MCF 10A (cell line): ENCODE results near the gene EDDM13. TPM values are rescaled to one million over a fixed set of nuclear protein-coding genes. Genes with fewer than 3 reads are reported as not detected.

Experiments used
- BruUV-seq: library from RNA; stranded (reverse); fragments of 400-500 nt; replicated peaks from 2 replicates; lab custom pipeline; 2021; lab: Mats Ljungman, UMichigan
- CTCF ChIA-PET: fragments of 300-600 bp; sonication (Branson Sonifier 250); formaldehyde crosslinking; extraction: SDS; loops from one replicate; lab custom pipeline; 2021; ENCODE audit warnings: antibody characterized with exemption, inconsistent platforms; lab: Yijun Ruan, JAX
- POLR2A ChIA-PET: fragments of 300-600, 350-650 bp; sonication (Branson Sonifier 250); formaldehyde crosslinking; extraction: SDS; loops from one replicate; lab custom pipeline; 2020; ENCODE audit warnings: antibody characterized with exemption, inconsistent platforms; lab: Yijun Ruan, JAX
- DNase-seq: peaks from one replicate; pipeline ENCODE4 v3.0.0-alpha.2; 2018; ENCODE audit not compliant: unreplicated experiment
- H3K27ac Mint-ChIP-seq: one replicate; pipeline ENCODE4 v1.8.0; 2022; ENCODE audit warnings: mild to moderate bottlenecking, low read depth, mixed read lengths; ENCODE audit not compliant: unreplicated experiment
- H3K27me3 Mint-ChIP-seq: one replicate; pipeline ENCODE4 v1.8.0; 2022; ENCODE audit warnings: mixed read lengths; ENCODE audit not compliant: insufficient read depth, unreplicated experiment
- H3K36me3 Mint-ChIP-seq: one replicate; pipeline ENCODE4 v1.8.0; 2022; ENCODE audit warnings: mild to moderate bottlenecking, moderate library complexity, mixed read lengths; ENCODE audit not compliant: insufficient read depth, unreplicated experiment
- H3K4me1 Mint-ChIP-seq: one replicate; pipeline ENCODE4 v1.8.0; 2022; ENCODE audit warnings: mixed read lengths; ENCODE audit not compliant: insufficient read depth, unreplicated experiment
- H3K4me3 Mint-ChIP-seq: one replicate; pipeline ENCODE4 v1.8.0; 2022; ENCODE audit warnings: mild to moderate bottlenecking, moderate library complexity, mixed read lengths; ENCODE audit not compliant: unreplicated experiment
- H3K9me3 Mint-ChIP-seq: one replicate; pipeline ENCODE4 v1.8.0; 2022; ENCODE audit warnings: mixed read lengths; ENCODE audit not compliant: unreplicated experiment
- intact Hi-C: fragments of 100-400 bp; cut with micrococcal nuclease; formaldehyde crosslinking; loops from 2 replicates; pipeline ENCODE4 v1.14.1; 2022
- total RNA-seq: library from RNA; stranded (reverse); gene quantifications from 2 replicates; pipeline ENCODE4 v1.2.3, GENCODE V29; 2022
- TF ChIP-seq, protein P1 (sequence below): fragments of 200-600 bp; IDR thresholded peaks from one replicate; pipeline ENCODE4 v1.8.0; 2022; ENCODE audit warnings: antibody characterized with exemption, mild to moderate bottlenecking; ENCODE audit not compliant: unreplicated experiment

Gene EDDM13
- total RNA-seq, 1 experiment from 2014 or later: not detected

DNA sequence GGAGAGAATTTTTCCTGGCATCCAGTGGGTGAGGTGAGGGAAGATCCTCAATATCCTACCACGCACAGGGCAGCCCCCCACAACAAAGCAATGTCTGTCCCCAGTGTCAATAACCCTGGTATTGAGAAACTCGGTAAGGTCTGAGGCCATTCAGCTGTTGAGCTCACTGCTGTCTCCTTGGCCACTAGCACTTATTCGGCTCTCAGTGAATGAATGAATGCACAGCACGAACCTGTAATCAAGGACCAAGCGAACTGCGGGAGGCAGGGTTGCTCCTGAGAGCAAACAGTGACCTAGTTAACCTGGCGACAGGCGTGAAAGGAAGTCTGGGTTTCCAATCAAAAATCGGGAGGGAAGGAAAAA is 41.5 kb downstream of the EDDM13 start:
- no peak for DNase-seq

DNA sequence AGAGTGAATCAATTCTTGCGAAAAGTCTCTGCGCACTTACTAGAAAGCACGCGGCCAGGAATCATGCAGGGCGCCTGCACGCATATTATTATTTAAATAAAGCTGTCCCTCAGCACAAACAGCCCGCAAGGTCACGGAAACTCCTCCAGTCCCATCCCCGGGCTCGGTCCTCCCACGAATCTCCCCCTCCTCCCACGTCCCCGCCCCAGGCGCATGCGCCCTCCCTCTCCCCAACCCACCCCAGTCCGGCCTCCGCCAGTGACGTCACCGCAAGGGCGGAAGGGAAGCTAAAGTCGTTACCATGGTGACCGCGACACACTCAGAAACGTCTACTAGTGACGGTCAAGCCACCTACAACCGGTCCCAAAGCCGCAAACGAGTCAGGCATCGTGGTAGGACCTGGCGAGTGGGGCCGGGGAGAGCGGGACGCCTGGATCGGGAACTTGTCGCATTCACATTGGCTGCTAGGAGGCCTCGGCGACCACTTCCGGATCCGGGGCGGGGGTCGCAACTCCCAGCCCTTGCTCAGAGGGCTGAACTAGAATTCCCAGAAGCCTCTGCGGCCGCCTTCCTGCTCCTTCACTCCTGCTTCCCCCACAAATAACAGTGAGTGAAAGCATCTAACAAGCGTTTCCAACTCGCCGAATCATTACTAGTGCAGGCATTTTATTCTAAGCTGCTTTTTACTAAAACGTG is 42.0 kb downstream of the EDDM13 start, which contains the start of gene ZSCAN5A:
ZSCAN5A (minus strand) TSS at position 459 of the 696 bp plus-strand sequence. CDS start 89,793 bp downstream, outside the sequence.
- peak within 1 kb of the TSS; percentile 100 for H3K27ac Mint-ChIP-seq
- TF ChIP-seq, protein P1, sequence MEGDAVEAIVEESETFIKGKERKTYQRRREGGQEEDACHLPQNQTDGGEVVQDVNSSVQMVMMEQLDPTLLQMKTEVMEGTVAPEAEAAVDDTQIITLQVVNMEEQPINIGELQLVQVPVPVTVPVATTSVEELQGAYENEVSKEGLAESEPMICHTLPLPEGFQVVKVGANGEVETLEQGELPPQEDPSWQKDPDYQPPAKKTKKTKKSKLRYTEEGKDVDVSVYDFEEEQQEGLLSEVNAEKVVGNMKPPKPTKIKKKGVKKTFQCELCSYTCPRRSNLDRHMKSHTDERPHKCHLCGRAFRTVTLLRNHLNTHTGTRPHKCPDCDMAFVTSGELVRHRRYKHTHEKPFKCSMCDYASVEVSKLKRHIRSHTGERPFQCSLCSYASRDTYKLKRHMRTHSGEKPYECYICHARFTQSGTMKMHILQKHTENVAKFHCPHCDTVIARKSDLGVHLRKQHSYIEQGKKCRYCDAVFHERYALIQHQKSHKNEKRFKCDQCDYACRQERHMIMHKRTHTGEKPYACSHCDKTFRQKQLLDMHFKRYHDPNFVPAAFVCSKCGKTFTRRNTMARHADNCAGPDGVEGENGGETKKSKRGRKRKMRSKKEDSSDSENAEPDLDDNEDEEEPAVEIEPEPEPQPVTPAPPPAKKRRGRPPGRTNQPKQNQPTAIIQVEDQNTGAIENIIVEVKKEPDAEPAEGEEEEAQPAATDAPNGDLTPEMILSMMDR: no peak
- peaks cover 32% of the 10 kb centered on the region for H3K36me3 Mint-ChIP-seq
- peaks cover 18% of the 10 kb centered on the region for H3K4me1 Mint-ChIP-seq
- peak; percentile 97 for DNase-seq
- no TSS peak for BruUV-seq
- no peaks in the 10 kb centered on the region for H3K9me3 Mint-ChIP-seq
- intact Hi-C loops: loop anchor here (1.0 to 10.0 kb wide), 2 partner anchors 174 to 220 kb away; no protein-coding TSS in a partner anchor
- ChIA-PET CTCF (interaction anchor here (0.6 to 3.8 kb wide), 8 partner anchors 13 to 682 kb away, joined by 3 to 25 read pairs (median 4); no protein-coding TSS in a partner anchor), POLR2A (interaction anchor here (0.9 to 2.8 kb wide), 14 partner anchors 15 to 1122 kb away, joined by 3 to 20 read pairs (median 4); partner anchors contain the start of genes ZNF444, ZNF583 and ZNF787)
- no peaks in the 10 kb centered on the region for H3K27me3 Mint-ChIP-seq
- peak within 1 kb of the TSS; percentile 81 for H3K4me3 Mint-ChIP-seq

More for the DNA sequence above, 41.5 kb downstream of the EDDM13 start:
- Mint-ChIP-seq H3K9me3 (no peaks in the 10 kb centered on the region), H3K4me3 (peak overlapping the region; percentile 81), H3K27ac (peak overlapping the region; percentile 100), H3K27me3 (no peaks in the 10 kb centered on the region), H3K36me3 (peaks cover 34% of the 10 kb centered on the region), H3K4me1 (peaks cover 18% of the 10 kb centered on the region)
- TSS peak; percentile 52 for BruUV-seq
- POLR2A ChIA-PET: interaction anchor here (0.7 to 2.8 kb wide), 14 partner anchors 14 to 1122 kb away, joined by 3 to 20 read pairs (median 4); partner anchors contain the start of genes ZNF444, ZNF583 and ZNF787
- TF ChIP-seq, protein P1: no peak
- CTCF ChIA-PET: interaction anchor here (0.6 to 3.8 kb wide), 7 partner anchors 13 to 681 kb away, joined by 3 to 25 read pairs (median 4); no protein-coding TSS in a partner anchor
- intact Hi-C loops: loop anchor here (10.0 kb wide), 1 partner anchor 219 kb away; no protein-coding TSS in a partner anchor

DNA sequence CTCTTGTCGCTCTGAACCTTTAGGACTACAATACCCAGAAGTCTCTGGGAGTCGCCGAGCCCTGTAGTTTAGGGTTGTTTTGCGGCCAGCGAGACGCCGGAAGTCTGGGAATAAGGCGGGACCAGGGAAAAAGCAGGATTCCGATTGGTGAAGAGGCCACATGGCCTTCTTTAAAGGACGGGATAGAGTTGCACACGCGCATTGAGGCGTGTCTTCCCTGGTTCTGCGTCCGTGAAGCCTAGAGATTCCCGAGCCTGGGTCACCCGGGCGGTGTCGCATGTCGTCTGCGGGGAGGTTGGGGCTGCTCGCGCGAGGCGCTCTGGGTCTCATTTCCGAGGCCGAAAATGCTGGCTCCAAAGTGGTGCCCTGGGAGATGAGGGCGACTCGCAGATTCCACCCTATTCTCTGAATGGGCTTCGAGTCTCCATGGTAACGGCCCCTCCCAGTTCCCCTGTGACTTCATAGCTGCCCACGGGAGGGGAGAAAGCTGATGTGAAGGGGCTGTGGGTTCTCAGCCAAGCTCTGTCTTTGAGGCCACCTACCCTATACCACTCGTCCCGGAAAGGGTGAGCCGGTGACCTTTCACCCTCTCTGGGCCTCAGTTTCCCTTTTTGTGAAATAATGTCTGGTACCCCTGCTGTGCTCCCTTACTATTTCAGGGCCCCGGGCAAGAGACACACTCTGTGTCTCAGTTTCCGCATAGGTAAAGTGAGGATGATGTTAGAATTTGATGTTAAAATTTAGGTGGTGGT is 42.7 kb downstream of the EDDM13 start:
- Mint-ChIP-seq H3K27me3 (no peaks in the 10 kb centered on the region), H3K9me3 (no peaks in the 10 kb centered on the region), H3K36me3 (peaks cover 25% of the 10 kb centered on the region), H3K4me1 (peaks cover 18% of the 10 kb centered on the region), H3K27ac (peak overlapping the region; percentile 100), H3K4me3 (peak overlapping the region; percentile 81)
- TF ChIP-seq, protein P1: no peak
- intact Hi-C loops: loop anchor here (1.0 to 10.0 kb wide), 2 partner anchors 175 to 220 kb away; no protein-coding TSS in a partner anchor
- ChIA-PET POLR2A (interaction anchor here (0.7 to 2.8 kb wide), 12 partner anchors 15 to 661 kb away, joined by 3 to 20 read pairs (median 3); partner anchors contain the start of gene ZNF444), CTCF (interaction anchor here (0.7 to 3.8 kb wide), 5 partner anchors 17 to 551 kb away, joined by 4 to 25 read pairs (median 5); no protein-coding TSS in a partner anchor)
- DNase-seq: peak; percentile 99
- TSS peak; percentile 73 for BruUV-seq
